IPS-NIHi11 (cell line): ENCODE data around the gene MPEG1.

Source experiments
- DNase-seq: peaks from one replicate; pipeline ENCODE4 v3.0.0; 2012; ENCODE audit warnings: mixed read lengths, low spot score

Gene MPEG1

GRCh38 chr11:59218893-59219292 is 6.2 kb upstream of the MPEG1 start:
- no peak for DNase-seq

- no peak for DNase-seq
Measured at GRCh38 chr11:59218319-59218718, 5.6 kb upstream of the MPEG1 start.

- DNase-seq = no peak
Measured at GRCh38 chr11:59216641-59217564, 4.2 kb upstream of the MPEG1 start.

GRCh38 chr11:59214141-59214893 is 1.6 kb upstream of the MPEG1 start:
- no peak for DNase-seq

GRCh38 chr11:59212222-59212621 is 505 bp downstream of the MPEG1 start:
- DNase-seq = no peak

- no peak for DNase-seq
Measured at GRCh38 chr11:59208956-59209355, 3.8 kb downstream of the MPEG1 start.

- peak; percentile 58 for DNase-seq
Measured at GRCh38 chr11:59207988-59208451, 4.7 kb downstream of the MPEG1 start.

GRCh38 chr11:59206635-59207034 is 6.1 kb downstream of the MPEG1 start:
- peak; percentile 65 for DNase-seq

GRCh38 chr11:59205648-59206047 is 7.1 kb downstream of the MPEG1 start:
- no peak for DNase-seq

GRCh38 chr11:59204746-59205145 is 8.0 kb downstream of the MPEG1 start:
- no peak for DNase-seq

- DNase-seq = peak; percentile 49
Measured at GRCh38 chr11:59201353-59201752, 11.4 kb downstream of the MPEG1 start.

- DNase-seq = no peak
Measured at GRCh38 chr11:59200423-59200746, 12.3 kb downstream of the MPEG1 start.

- DNase-seq = no peak
Measured at GRCh38 chr11:59199546-59200422, 12.9 kb downstream of the MPEG1 start.

- DNase-seq = no peak
Measured at GRCh38 chr11:59198726-59199125, 14.0 kb downstream of the MPEG1 start.

- no peak for DNase-seq
Measured at GRCh38 chr11:59197991-59198390, 14.7 kb downstream of the MPEG1 start.

GRCh38 chr11:59196777-59197176 is 15.9 kb downstream of the MPEG1 start:
- no peak for DNase-seq

GRCh38 chr11:59195586-59195985 is 17.1 kb downstream of the MPEG1 start:
- no peak for DNase-seq

- DNase-seq = no peak
Measured at GRCh38 chr11:59193587-59194130, 19.1 kb downstream of the MPEG1 start.

GRCh38 chr11:59192446-59193020 is 20.2 kb downstream of the MPEG1 start:
- no peak for DNase-seq

- no peak for DNase-seq
Measured at GRCh38 chr11:59191890-59192289, 20.8 kb downstream of the MPEG1 start.

GRCh38 chr11:59191095-59191494 is 21.6 kb downstream of the MPEG1 start:
- no peak for DNase-seq

GRCh38 chr11:59189986-59190385 is 22.7 kb downstream of the MPEG1 start:
- no peak for DNase-seq
